ENCODE measurements around the gene DNAJC2.

DNAJC2 gene

GRCh38 chr7:103344453-103345149 is at the start of gene DNAJC2:
DNAJC2 (minus strand) TSS chr7:103344767; CDS start chr7:103344622, 145 bp downstream.
- DNase-seq (ENCODE audit: low read depth), result peak; percentile 96
- H3K4me3 ChIP-seq (ENCODE audit: low read length), result peak within 1 kb of the TSS; percentile 97
- TF ChIP-seq CTCF (IDR thresholded peaks at IDR 0.05; ENCODE audit: insufficient read depth, low read depth, low read length, missing control alignments), result no peak

GRCh38 chr7:103391976-103392375 is 47.4 kb upstream of the DNAJC2 start:
- TF ChIP-seq CTCF (IDR thresholded peaks at IDR 0.05; ENCODE audit: insufficient read depth, low read depth, low read length, missing control alignments), result no peak
- no peak overlapping the region for H3K4me3 ChIP-seq (ENCODE audit: low read length)
- peak; percentile 22 for DNase-seq (ENCODE audit: low read depth)

GRCh38 chr7:103391150-103391549 is 46.6 kb upstream of the DNAJC2 start:
- no peak for DNase-seq (ENCODE audit: low read depth)
- H3K4me3 ChIP-seq (ENCODE audit: low read length), result no peak overlapping the region
- TF ChIP-seq CTCF (IDR thresholded peaks at IDR 0.05; ENCODE audit: insufficient read depth, low read depth, low read length, missing control alignments), result no peak

- no peak overlapping the region for H3K4me3 ChIP-seq (ENCODE audit: low read length)
- no peak for TF ChIP-seq CTCF (IDR thresholded peaks at IDR 0.05; ENCODE audit: insufficient read depth, low read depth, low read length, missing control alignments)
- no peak for DNase-seq (ENCODE audit: low read depth)
Measured at GRCh38 chr7:103389263-103389662, 44.7 kb upstream of the DNAJC2 start.

GRCh38 chr7:103388469-103389140 is 44.0 kb upstream of the DNAJC2 start:
- TF ChIP-seq CTCF (IDR thresholded peaks at IDR 0.05; ENCODE audit: insufficient read depth, low read depth, low read length, missing control alignments), result no peak
- no peak for DNase-seq (ENCODE audit: low read depth)
- no peak overlapping the region for H3K4me3 ChIP-seq (ENCODE audit: low read length)

- no peak overlapping the region for H3K4me3 ChIP-seq (ENCODE audit: low read length)
- no peak for DNase-seq (ENCODE audit: low read depth)
- no peak for TF ChIP-seq CTCF (IDR thresholded peaks at IDR 0.05; ENCODE audit: insufficient read depth, low read depth, low read length, missing control alignments)
Measured at GRCh38 chr7:103387242-103387641, 42.7 kb upstream of the DNAJC2 start.

Data from epithelial cell of esophagus (primary cell).